Measurements from ENCODE around the gene SOBP.
A peak's percentile ranks its signal among the peaks of the same experiment; 100 is the strongest.
"Not testable (repeated sequence)": the region's sequence is repeated elsewhere in the genome, so short reads cannot be mapped to it uniquely, and the experiment has no call there.

Gene SOBP, protein sequence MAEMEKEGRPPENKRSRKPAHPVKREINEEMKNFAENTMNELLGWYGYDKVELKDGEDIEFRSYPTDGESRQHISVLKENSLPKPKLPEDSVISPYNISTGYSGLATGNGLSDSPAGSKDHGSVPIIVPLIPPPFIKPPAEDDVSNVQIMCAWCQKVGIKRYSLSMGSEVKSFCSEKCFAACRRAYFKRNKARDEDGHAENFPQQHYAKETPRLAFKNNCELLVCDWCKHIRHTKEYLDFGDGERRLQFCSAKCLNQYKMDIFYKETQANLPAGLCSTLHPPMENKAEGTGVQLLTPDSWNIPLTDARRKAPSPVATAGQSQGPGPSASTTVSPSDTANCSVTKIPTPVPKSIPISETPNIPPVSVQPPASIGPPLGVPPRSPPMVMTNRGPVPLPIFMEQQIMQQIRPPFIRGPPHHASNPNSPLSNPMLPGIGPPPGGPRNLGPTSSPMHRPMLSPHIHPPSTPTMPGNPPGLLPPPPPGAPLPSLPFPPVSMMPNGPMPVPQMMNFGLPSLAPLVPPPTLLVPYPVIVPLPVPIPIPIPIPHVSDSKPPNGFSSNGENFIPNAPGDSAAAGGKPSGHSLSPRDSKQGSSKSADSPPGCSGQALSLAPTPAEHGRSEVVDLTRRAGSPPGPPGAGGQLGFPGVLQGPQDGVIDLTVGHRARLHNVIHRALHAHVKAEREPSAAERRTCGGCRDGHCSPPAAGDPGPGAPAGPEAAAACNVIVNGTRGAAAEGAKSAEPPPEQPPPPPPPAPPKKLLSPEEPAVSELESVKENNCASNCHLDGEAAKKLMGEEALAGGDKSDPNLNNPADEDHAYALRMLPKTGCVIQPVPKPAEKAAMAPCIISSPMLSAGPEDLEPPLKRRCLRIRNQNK

DNA sequence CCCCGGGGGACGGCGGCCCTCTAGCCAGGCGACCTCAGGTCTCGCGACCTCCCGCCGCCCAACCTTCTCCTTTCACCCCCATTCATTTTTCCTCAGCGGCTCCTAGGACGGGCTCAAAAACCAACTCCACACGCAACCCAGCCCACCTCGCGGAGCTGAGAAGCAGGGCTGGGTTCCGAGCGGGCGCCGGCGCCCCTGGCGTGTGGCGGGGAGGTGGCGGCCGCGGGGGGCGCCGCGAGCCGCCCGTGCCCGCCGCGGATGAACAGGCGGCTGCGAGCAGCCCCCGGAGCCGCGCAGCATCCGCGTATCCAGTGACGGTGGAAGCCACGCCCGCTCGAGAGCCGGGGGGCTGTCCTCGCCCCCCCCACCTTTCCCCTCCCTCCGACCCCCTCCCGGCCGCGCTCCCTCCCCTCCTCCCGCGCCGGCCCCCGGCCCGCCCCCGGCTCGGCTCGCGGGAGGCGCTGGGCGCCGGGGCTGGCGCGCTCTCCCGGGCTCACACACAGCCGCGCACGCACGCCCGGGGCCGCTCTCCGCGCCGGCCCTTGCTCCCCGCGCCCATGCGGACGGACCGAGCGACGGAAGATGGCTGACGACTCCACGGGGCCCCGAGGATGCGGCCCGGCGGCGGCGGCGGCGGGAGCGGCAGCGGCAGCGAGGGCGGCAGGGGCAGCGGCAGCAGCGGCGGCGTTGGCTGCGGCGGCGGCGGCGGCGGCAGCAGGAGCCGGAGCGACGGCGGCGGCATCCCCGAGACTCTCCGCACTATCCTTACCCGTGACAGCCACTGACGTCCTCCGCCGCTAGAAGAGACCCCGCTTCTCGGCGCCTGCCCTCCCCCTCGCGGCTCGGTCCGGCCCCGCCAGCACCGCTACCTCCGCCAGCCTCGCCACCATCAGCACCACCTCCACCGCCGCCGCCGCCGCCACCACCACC lies at the start of gene SOBP:
TSS of gene SOBP (plus strand) at position 482 of the 930 bp plus-strand sequence. CDS start 500 bp downstream, outside the sequence.
- DNase-seq: peak; percentile 65

DNA sequence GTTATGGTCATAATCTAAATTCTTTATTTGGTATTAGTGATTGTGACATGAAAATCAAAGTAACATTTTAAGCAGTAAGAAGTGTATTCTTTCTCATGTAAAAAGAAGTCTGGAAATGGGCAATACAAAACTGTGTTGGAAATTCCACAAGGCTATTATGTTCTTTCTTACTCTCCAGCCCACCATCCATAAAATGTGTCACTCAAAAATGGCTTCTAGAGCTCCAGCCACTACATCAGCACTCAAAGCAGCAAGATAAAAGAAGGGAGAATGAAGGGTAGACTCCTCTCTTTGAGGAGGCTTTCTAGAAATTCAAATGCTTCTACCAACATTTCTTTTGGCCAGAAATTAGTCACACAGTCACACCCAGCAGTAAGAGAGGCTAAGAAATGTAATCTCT lies 49.0 kb upstream of the SOBP start:
- no peak for DNase-seq

DNA sequence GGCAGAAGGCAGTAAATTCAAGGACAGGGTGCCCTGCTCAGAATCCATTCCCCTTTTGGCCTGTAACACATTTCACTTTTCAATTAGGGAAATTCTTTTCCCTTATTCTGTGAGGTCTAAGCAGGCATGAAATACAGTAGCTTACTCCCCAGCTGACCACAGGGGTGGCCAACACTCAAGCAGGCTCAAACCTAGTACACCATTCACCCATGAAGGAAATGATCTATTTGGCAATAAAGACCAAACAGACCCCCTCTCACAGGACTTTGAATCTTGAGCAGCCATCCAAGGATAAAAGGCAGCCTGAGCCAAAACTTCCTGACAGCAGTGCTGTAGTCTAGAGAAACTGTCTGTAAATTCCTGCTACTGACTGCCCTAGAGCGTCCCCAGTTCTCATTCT lies 48.2 kb upstream of the SOBP start:
- DNase-seq: no peak

DNA sequence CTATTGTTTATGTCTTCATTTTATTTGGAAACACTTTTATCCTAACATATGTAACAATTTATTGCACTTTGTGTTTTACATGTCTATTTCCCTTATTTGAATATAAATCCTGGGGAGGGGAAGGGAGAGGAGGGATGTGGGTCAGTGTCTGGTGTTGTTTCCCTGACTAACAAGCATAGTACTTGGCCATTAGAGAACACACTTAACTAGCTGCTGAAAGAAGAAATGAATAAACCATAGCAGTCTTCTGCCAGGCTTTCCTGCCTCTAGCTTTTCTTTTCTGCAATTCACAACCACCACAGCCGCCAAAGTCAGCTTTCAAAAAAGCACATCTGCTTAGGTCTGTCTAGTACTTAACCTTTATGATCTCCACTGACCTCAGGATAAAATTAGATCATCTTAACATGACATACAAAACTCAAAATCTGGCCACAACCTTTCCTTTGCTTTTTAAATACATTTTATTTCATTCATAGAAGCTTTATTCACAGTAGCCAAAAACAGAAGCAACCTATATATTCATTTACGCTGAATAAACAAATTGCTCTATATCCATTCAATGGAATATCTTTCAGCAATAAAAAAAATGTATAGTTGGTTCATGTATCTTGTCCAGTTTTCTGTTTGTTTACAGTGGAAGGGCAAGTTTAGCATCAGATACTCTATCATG lies 46.8 kb upstream of the SOBP start:
- no peak for DNase-seq

DNA sequence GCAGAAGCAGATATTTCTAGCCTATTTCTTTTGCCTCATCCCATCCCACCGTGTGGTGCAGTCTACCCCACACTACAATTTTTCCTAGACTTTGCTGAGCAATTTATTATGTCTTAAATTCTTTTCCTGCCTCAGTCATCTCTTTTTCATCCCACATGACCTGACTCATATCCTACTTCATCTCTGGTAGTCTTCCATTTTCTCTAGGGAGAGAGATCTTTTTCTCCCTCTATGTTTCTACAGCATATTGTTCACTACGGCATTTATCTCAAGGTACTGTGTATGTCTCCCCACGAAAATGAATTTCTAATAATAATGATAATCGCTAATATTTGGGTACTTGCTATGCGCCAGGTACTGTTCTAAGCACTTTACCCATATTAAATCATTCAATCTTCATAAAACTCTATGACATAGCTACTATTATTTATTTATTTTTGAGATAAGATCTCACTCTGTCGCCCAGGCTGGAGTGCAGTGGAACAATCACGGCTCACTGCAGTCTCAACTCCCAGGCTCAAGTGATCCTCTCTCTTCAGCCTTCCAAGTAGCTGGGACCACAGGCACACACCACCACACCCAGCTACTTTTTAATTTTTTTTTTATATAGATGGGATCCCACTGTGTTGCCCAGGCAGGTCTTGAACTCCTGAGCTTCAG lies 46.2 kb upstream of the SOBP start:
- no peak for DNase-seq

DNA sequence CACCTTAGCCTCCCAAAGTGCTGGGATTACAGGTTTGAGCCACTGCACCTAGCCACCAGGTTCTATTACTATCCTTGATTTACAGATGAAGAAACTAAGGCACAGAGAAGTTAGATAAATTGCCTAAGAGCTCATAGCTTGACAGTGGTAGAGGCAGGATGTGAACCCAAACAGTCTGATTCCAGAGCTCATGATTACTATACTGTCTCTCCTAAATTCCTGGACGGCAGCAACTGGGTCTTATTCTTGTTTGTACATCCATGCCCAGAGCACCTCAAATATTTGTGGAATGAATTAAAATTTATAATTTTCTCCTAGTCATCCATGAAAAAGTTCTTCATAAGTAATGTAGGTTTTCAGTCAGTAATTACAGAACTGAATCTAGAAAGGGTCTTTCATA lies 45.6 kb upstream of the SOBP start:
- no peak for DNase-seq

DNA sequence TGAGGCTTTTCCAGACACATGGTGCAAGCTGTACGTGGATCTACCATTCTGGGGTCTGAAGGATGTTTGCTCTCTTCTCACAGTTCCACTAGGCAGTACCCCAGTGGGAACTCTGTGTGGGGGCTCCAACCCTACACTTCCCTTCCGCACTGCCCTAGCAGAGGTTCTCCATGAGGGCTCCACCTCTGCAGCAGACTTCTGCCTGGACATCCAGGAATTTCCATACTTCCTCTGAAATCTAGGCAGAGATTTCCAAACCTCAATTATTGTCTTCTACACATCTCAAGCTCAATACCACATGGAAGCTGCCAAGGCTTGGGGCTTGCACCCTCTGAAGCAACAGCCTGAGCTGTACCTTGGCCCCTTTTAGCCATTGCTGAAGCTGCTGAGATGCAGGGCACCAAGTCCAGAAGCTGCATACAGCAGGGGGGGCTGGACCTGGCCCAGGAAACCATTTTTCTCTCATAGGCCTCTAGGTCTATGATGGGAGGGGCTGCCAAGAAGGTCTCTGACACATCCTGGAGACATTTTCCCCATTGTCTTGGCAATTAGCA lies 42.2 kb upstream of the SOBP start:
- no peak for DNase-seq

DNA sequence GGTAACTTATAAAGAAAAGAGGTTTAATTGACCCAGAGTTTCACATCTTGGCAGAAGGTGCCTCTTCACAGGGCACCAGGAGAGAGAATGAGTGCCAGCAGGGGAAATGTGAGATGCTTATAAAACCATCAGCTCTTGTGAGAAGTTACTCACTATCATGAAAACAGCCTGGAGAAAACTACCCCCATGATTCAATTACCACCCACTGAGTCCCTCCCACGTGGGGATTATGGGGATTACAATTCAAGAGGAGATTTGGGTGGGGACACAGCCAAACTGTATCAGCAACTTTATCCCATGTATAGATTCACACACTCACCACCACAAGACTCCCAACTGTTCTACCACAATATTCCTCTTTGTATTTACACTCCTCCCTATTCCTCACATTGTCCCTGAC lies 41.1 kb upstream of the SOBP start:
- no peak for DNase-seq

DNA sequence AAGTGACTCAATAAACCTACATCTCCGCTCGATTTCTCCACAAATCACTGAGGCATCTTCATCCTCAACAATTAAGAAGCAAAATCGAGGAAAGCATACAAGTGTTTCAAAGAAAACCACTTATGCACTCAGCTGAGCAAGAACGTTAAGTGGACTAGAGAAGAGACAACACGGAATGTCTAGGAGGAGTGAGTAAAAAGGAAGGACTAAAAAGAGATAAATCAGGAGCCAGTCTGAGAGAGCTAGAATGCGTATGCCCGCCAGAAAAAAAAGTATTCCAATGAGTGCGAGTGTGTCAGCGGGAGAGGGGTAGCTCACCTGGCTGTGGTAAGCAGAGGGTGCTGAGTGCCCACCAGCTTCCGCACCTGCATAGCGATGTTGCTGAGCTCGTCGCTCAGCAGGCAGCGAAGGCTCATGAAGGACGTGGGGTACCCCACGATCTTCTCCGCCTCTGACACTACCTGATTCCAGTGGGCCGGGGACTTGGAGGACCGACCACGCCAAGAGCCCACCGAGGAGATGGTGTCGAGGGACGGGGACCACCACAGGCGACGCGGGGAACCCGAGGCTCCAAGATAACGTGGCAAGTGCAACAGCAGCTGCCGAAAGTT lies 31.1 kb upstream of the SOBP start:
- peak; percentile 67 for DNase-seq

DNA sequence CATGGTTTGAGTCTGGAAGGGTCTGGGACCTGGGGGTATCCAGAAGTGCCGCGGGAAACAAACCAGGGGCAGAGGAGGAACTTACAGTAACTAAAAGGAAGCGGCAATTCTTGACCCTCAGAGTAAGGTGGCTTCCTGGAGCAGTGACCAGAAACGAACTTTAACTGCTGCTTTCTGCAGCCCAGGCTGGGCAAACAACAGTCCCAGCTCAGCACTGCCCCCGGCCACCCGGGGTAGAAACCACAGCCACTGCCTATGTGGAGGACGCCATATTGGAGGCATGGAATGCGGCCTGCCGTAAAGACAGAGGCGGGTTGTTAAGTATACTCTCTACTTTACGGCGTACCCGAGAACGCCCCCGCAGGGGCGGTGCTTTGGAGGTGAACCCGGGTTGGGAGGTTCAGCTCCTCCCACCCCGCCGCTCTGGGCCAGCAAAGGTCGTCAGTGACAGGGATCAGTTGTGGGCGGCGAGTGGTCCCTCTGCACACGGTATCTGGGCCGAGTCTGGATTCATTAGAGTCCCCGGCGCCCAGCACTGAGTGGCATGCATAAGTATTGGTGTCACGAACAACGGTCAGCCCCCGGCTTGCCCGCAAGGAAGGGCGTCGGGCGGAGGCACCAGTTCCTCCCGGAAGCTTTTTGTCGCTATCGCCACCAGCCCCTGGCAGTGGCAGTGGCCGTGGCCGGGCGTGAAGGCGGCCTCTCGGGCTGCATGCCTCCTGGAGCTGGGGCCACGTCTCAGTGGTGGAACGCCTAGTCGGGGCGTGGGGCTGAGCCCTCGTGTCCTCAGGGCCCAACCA lies 30.4 kb upstream of the SOBP start, which contains the start of gene PDSS2:
TSS of gene PDSS2 (minus strand) at position 282 of the 800 bp plus-strand sequence. CDS start at position 3, 279 bp downstream.
- DNase-seq: peak; percentile 99

DNA sequence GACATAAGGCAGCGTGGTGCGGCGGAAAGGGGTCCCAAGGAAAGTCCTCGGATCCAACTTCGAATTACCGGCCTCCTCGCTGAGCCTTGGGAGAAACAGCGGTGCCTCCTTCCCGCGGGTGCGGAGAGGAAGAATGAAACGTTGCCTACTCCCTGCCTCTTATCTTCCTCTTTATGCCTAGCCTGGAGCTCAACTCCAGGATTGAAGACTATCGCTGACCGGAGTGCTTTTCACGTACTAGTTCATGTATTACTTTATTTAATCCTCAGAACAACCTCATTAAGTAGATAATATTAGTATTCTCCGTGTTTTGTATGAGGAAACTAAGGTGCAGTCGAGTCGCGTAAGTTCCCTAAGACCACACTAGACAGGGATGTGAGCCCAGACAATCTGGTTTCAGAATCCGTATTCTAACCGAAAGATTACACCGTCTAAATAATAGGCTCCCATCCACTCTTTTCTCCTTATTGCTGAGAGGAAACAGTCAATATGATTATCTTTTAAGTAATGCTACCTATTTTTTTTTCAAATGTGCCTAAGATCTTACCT lies 29.8 kb upstream of the SOBP start:
- DNase-seq: no peak

DNA sequence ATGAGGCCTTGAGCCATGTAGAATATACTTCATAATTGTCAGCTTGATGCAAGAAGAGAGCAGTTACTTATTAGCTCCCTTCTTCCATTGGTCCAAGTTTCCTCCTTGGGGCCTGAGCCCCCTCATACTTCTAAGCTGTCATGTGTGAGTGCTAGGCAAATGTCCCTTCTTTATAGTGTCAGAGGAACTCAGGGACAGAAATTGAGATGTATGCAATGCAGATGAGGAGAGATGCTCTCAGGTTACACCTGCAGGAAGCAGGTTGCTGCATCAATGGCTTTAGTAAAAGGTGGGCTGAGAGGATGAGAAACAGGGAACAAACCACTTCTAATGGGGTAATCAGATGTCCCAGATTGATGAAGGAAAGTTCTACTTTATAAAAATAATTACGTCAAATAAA lies 23.9 kb upstream of the SOBP start:
- DNase-seq: no peak

DNA sequence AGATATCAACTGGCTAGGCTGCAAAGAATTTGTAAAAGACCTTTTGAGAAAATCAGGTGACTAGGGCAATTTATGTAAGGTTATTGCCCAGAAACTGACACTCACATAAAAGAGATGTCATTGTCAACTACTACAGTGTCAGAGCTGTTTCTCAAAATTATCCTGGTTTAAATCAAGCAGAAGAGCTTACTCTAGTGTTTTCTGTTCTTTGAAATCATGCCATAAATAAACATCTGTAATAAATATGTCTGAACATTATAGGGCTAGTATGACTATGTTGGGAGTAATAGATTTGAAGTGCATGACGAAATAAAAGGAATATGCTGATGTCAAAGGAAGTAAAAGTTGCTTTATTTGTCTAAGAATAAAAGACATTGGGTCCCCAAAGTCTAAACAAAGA lies 19.6 kb upstream of the SOBP start:
- no peak for DNase-seq

DNA sequence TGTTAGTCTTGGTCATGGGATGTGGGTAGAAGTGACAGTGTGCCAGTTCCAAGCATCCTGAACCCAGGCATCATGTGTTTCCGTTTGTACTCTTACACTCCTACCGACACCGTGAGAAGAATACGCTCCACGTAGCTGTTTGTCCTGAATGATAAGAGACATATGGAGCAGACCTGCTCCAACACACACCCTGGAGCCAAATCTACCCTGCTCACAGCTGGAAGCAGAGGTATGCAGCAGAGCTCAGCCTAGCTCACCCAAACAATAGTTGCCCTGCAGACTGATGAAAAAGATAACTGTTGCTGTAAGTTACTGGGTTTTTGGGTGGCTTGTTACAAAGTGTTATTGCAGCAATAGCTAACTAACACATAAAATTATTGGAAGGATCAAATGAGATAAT lies 16.3 kb upstream of the SOBP start:
- DNase-seq: peak; percentile 69

DNA sequence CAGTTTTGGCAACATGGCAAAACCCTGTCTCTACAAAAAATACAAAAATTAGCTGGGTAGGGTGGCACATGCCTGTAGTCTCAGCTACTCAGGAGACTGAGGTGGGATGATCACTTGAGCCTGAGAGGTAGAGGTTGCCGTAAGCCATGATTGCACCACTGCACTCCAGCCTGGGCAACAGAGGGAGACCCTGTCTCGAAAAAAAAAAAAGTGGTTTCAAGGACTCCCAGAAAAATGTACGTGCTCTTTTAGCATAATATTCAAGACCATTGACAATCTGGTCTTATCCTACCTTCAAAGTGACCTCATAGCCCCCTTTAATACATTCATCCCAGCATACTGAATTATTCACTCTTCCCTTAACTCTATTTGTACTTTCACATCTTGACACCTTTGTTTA lies 14.6 kb upstream of the SOBP start:
- DNase-seq: not testable (repeated sequence)

DNA sequence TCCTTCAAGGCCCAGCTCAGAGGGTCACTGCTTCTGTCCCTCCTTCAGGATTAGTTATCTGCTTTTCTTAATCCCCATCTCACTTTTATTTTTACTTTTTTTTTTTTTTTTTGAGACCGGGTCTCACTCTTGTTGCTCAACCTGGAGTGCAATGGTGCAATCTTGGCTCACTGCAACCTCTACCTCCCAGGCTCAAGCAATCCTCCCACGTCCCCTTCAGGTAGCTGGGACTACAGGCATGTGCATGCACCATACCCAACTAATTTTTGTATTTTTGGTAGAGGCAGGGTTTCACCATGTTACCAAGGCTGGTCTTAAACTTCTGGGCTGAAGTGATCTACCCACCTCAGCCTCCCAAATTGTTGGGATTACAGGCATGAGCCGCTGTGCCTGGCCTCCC lies 14.1 kb upstream of the SOBP start:
- DNase-seq: not testable (repeated sequence)

DNA sequence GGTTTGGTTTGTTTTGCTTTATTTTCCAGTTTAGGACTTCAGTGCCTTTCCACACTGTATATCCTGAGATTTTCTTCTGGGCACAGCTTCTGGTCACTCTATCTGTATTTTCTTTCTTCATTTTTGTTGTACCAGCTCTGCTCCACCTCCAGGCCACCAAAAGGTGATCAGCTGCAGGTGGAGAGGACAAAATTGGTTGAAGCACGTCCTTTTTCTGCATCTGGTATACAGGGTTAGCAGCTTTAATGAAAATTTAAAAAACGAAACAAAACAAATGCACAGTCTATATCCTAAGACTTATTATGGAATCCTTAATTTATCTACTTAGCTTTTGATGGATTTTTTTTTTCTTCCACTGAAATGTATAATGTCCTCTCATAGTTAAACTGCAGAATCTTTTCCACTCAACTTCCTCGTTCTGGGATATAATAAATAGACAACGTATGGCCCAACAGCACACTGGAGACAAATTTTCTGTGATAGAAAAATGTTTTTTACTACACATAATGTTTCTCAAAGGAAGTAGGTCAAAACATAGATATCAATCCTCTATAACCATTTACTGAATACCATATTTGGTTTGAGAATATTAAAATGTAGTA lies 10.7 kb upstream of the SOBP start:
- DNase-seq: no peak

DNA sequence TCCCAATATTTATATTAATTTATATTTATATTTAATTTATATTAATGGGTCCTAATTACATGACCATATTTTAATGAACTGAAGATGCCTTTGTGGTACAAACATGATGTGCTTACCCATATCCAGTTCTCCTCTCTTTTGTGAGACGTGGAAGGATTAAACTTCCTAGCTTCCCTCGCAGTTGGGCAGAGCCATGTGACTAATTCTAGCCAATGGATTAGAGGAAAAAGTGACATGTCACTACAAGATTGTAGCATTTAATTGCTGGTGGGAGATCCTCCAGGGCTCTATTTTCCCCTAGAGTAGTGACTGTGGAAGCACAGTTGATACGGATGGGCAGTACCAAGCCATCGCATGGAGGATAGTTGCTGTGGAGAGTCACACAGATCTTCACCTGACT lies 4.8 kb upstream of the SOBP start:
- no peak for DNase-seq

DNA sequence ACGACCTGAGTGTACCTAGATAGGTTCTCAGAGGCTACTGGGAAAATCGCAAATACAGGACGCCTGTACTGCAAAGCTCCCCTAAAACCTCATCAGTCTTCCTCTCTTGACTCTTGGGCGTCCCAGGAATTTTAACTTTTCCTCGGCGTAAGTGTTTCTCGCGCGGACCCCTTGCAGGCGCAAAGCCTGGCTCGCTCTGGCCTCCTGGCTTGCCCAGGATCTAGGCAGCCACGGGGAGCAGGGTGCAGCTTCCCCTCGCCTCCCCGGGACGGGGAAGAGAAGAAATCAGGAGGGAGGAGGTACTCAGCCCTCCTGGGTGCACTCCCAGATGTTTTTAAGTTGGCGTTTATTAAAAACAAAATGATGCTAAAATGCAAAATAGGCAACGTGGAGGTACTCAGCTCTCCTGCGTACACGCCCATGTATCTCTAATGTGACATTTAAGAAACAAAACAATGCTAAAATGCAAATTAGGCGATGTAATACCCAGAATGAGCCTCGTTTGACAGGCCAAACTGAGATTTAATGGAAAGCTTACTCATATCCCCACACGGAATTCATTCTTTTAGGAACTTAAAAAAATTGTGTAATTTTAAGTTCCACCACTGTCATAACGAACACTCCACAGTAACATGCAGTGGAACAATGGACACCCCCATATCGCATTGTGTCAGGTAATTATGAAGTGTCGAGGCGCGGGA lies 1.6 kb upstream of the SOBP start:
- DNase-seq: no peak
